ENCODE results near the gene ERCC4. TPM values are rescaled to one million over a fixed set of nuclear protein-coding genes. Genes with fewer than 3 reads are reported as not detected.
"Not testable (repeated sequence)": the region's sequence is repeated elsewhere in the genome, so short reads cannot be mapped to it uniquely, and the experiment has no call there.

The ERCC4 gene
- polyA plus RNA-seq, 2 of the 4 experiments (the other 2 are of a cell fraction) = 5.9 to 15.1 TPM

DNA sequence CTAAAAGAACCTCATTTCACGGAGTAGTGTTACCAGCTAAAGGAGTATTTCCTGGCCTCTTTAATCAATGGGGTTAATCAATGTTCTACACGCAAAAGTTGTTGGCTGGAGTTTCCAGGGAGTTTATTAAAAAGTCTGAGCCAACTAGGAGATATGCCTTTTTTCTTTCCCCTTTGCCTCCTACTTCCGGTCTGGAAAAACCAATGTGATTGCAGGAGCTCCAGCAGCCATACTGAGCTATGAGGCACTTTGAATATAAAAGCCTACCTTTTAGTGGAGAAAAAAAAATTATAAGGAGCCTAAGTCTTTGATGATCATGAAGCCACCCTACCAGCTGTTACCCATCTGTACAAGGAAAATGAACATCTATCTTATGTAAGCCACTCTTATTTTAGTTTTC is 17.9 kb upstream of the ERCC4 start:
- FAIRE-seq (no peak), ATAC-seq (no peak), DNase-seq (ENCODE audit: low read depth in 1 of 2, low spot score in 1 of 2) (no peak)
- ChIA-PET CTCF (interaction anchor here (1.1 to 2.9 kb wide), 7 partner anchors 10 to 1834 kb away, joined by 3 to 17 read pairs (median 3); partner anchors contain the start of gene ERCC4), POLR2A (no interaction called here)
- Histone ChIP-seq H3K27ac (no peak overlapping the region), H3K4me3 (no peak overlapping the region), H3K9me3 (peaks cover 9% of the 10 kb centered on the region; the same call in 2 of the 3 replicates), H3K4me2 (no peak overlapping the region), H3K4me1 (no peaks in the 10 kb centered on the region)
- WGBS (ENCODE audit: missing lambda C conversion rate) = 69% methylated on average over 3 of the region's 3 CpGs
- TF ChIP-seq HDAC2 (IDR thresholded peaks at IDR 0.05) = no peak
- no peak for TF ChIP-seq RCOR1 (IDR thresholded peaks at IDR 0.05; ENCODE audit: low read depth, low read length)
- TF ChIP-seq ZC3H11A (IDR thresholded peaks at IDR 0.05) = no peak
- TF ChIP-seq MAZ (IDR thresholded peaks at IDR 0.05; ENCODE audit: borderline replicate concordance, low read depth, low read length) = no peak
- TF ChIP-seq JUN (IDR thresholded peaks at IDR 0.05) = no peak
- no peak for TF ChIP-seq SMC3 (IDR thresholded peaks at IDR 0.05)
- no peak for TF ChIP-seq TP53 (CRISPR knock-in tag; IDR thresholded peaks at IDR 0.05)

DNA sequence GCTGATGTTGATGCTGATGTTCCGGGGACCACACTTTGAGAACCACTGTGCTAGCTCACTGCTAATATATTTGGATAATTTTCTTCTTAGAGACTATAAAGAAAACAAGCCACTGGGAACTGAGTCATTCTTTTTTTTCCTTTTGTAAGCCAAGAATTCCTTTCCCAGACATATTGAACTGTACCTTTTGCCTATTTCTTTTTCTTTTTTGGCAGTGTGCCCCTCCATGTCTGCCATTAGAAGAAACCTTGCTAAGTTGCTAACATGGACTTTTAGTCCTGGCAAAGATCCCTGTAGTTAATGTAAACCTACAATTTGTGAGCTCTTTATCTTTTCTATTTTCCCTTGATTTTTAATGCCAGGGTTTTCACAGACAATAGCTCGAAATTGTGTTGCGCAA is 17.3 kb upstream of the ERCC4 start:
- TF ChIP-seq ZC3H11A (IDR thresholded peaks at IDR 0.05) = no peak
- TF ChIP-seq, protein P1, sequence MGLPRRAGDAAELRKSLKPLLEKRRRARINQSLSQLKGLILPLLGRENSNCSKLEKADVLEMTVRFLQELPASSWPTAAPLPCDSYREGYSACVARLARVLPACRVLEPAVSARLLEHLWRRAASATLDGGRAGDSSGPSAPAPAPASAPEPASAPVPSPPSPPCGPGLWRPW (IDR thresholded peaks at IDR 0.05) = no peak
- no peak for TF ChIP-seq RAD21 (conservative IDR thresholded peaks at IDR 0.05 in 1 of 2, IDR thresholded peaks at IDR 0.05 in 1 of 2)
- TF ChIP-seq RNF2 (IDR thresholded peaks at IDR 0.05; ENCODE audit: borderline replicate concordance, low read depth) = no peak
- TF ChIP-seq POLR2A (IDR thresholded peaks at IDR 0.05; ENCODE audit: low read length) = no peak
- TF ChIP-seq CHD2 (IDR thresholded peaks at IDR 0.05; ENCODE audit: low read length, partially characterized antibody) = no peak
- TF ChIP-seq HDAC2 (IDR thresholded peaks at IDR 0.05) = no peak
- no peak for TF ChIP-seq MAX (IDR thresholded peaks at IDR 0.05)
- no peak for TF ChIP-seq EP300 (IDR thresholded peaks at IDR 0.05)
- TF ChIP-seq ZFP36 (IDR thresholded peaks at IDR 0.05; ENCODE audit: borderline replicate concordance, partially characterized antibody) = no peak
- TF ChIP-seq HEYL (CRISPR knock-in tag; IDR thresholded peaks at IDR 0.05) = no peak
- ATAC-seq (no peak), FAIRE-seq (no peak), DNase-seq (ENCODE audit: low read depth in 1 of 2, low spot score in 1 of 2) (no peak)
- no peak overlapping the region for H3K27ac ChIP-seq
- CTCF ChIA-PET = interaction anchor here (0.8 to 2.9 kb wide), 7 partner anchors 10 to 1835 kb away, joined by 3 to 17 read pairs (median 3); partner anchors contain the start of gene ERCC4
- POLR2A ChIA-PET = no interaction called here
- 61% methylated on average over 3 of the region's 3 CpGs for WGBS (ENCODE audit: missing lambda C conversion rate)
- no peaks in the 10 kb centered on the region for H3K4me1 ChIP-seq
- H3K9me3 ChIP-seq = peaks cover 9% of the 10 kb centered on the region; the same call in 2 of the 3 replicates
- H3K4me2 ChIP-seq = no peak overlapping the region
- H3K4me3 ChIP-seq = no peak overlapping the region

DNA sequence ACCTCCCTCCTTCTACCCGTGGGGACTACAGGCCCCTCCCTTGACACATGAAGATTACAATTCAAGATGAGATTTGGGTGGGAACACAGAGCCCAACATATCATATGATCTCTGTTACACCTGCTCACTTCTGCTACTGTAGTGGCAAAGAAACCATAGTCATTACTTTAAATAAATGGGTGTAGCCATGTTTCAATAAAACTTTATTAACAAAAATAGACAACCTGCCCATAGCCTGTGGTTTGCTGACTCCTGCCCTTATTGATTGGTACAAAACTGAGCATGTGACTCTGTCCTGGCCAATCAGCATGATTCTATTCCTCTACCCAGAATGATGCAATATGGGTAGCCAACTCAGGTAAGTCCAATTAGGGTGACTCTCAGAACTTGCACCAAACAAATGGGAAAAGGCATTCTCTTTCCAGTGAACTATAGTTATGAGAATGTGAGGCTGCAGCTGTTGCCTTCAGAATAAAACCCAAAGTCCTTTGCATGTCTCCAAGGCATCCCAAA is 15.7 kb upstream of the ERCC4 start:
- no peak overlapping the region for H3K4me2 ChIP-seq
- 19% methylated on average over 1 of the region's 1 CpG for WGBS (ENCODE audit: missing lambda C conversion rate)
- FAIRE-seq (no peak), ATAC-seq (no peak), DNase-seq (ENCODE audit: low read depth in 1 of 2, low spot score in 1 of 2) (no peak)
- H3K27ac ChIP-seq = no peak overlapping the region
- TF ChIP-seq FOSB (CRISPR knock-in tag; IDR thresholded peaks at IDR 0.05) = no peak
- TF ChIP-seq MAFK (IDR thresholded peaks at IDR 0.05; ENCODE audit: partially characterized antibody) = no peak
- ChIA-PET POLR2A (no interaction called here), CTCF (interaction anchor here (0.8 to 6.8 kb wide), 2 partner anchors 14 to 30 kb away, joined by 3 to 47 read pairs; partner anchors contain the start of gene ERCC4)
- no peak overlapping the region for H3K4me3 ChIP-seq
- H3K9me3 ChIP-seq = peaks cover 13% of the 10 kb centered on the region
- no peaks in the 10 kb centered on the region for H3K4me1 ChIP-seq

DNA sequence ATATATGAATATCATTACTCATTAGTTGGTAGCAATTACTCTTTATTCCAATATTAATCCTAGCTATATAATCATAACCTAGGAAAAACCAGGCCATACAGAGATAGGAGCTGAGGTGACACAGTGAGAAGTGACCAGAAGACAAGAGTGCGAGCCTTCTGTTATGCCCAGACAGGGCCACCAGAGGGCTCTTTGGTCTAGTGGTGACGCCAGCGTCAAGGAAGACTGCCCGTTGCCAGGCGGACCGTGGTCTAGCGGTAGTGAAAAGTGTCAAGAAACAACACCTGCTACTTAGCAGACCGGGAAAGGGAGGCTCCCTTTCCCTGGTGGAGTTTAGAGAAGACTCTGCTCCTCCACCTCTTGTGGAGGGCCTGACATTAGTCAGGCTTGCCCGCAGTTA is 15.1 kb upstream of the ERCC4 start:
- TF ChIP-seq RAD21 (conservative IDR thresholded peaks at IDR 0.05 in 1 of 2, IDR thresholded peaks at IDR 0.05 in 1 of 2) = peak; percentile 39 to 59; a peak in 3 of 5 replicates
- TF ChIP-seq SMC3 (IDR thresholded peaks at IDR 0.05) = peak; percentile 30; the same call in 1 of the 3 replicates
- TF ChIP-seq, protein P2, sequence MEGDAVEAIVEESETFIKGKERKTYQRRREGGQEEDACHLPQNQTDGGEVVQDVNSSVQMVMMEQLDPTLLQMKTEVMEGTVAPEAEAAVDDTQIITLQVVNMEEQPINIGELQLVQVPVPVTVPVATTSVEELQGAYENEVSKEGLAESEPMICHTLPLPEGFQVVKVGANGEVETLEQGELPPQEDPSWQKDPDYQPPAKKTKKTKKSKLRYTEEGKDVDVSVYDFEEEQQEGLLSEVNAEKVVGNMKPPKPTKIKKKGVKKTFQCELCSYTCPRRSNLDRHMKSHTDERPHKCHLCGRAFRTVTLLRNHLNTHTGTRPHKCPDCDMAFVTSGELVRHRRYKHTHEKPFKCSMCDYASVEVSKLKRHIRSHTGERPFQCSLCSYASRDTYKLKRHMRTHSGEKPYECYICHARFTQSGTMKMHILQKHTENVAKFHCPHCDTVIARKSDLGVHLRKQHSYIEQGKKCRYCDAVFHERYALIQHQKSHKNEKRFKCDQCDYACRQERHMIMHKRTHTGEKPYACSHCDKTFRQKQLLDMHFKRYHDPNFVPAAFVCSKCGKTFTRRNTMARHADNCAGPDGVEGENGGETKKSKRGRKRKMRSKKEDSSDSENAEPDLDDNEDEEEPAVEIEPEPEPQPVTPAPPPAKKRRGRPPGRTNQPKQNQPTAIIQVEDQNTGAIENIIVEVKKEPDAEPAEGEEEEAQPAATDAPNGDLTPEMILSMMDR (IDR thresholded peaks at IDR 0.05) = peak; percentile 41
- peaks cover 13% of the 10 kb centered on the region for H3K9me3 ChIP-seq
- FAIRE-seq, H3K4me3 ChIP-seq, H3K4me1 ChIP-seq, H3K4me2 ChIP-seq, ATAC-seq, H3K27ac ChIP-seq, POLR2A ChIA-PET: not testable (repeated sequence)
- WGBS (ENCODE audit: missing lambda C conversion rate) = 15% methylated on average over 9 of the region's 9 CpGs
- peak in 1 of 2 experiments; percentile 73 for DNase-seq (ENCODE audit: low read depth in 1 of 2, low spot score in 1 of 2)
- CTCF ChIA-PET = interaction anchor here (0.6 to 6.8 kb wide), 4 partner anchors 14 to 193 kb away, joined by 3 to 47 read pairs (median 4); partner anchors contain the start of gene ERCC4
